ENCODE data around the gene SYT2. TPM values are rescaled to one million over a fixed set of nuclear protein-coding genes. Genes with fewer than 3 reads are reported as not detected.
"Not testable (repeated sequence)": the region's sequence is repeated elsewhere in the genome, so short reads cannot be mapped to it uniquely, and the experiment has no call there.

The SYT2 gene
- polyA plus RNA-seq, 1 of the 3 experiments (the other 2 are of a cell fraction): 0.03 TPM

- H3K27me3 ChIP-seq (ENCODE audit: insufficient read depth): peaks cover 23% of the 10 kb centered on the region; the same call in 1 of the 2 replicates
- H3K4me1 ChIP-seq (ENCODE audit: control insufficient read depth in 1 of 2, insufficient read depth in 2 of 2, low read depth in 1 of 2, low read length in 1 of 2); H3K9me3 ChIP-seq; POLR2A ChIA-PET; CTCF ChIA-PET; DNase-seq; H4K20me1 ChIP-seq (ENCODE audit: insufficient read depth); H3K36me3 ChIP-seq (replicated peaks in 1 of 2; ENCODE audit: control insufficient read depth in 1 of 2, insufficient read depth in 2 of 2, low read length in 1 of 2); H3K4me2 ChIP-seq; H2AFZ ChIP-seq (ENCODE audit: low read depth); H3F3A ChIP-seq (replicated peaks; ENCODE audit: insufficient read depth); H3K27ac ChIP-seq (ENCODE audit: low read depth in 2 of 2, low read length in 1 of 2); H3K9me2 ChIP-seq; H3K79me2 ChIP-seq (ENCODE audit: insufficient read depth); H3K4me3 ChIP-seq (ENCODE audit: low read depth in 2 of 2, low read length in 1 of 2); H3K9ac ChIP-seq: not testable (repeated sequence)
- 25% methylated on average over 1 of the region's 3 CpGs for WGBS (ENCODE audit: low lambda C conversion rate)
Observed at GRCh38 chr1:202636171-202636570, 74.1 kb downstream of the SYT2 start.

- Histone ChIP-seq H3K36me3 (replicated peaks in 1 of 2; ENCODE audit: control insufficient read depth in 1 of 2, insufficient read depth in 2 of 2, low read length in 1 of 2) (no peaks in the 10 kb centered on the region), H3K4me3 (ENCODE audit: low read depth in 2 of 2, low read length in 1 of 2) (no peak overlapping the region), H3K9ac (no peak overlapping the region), H4K20me1 (ENCODE audit: insufficient read depth) (no peaks in the 10 kb centered on the region), H3K27ac (ENCODE audit: low read depth in 2 of 2, low read length in 1 of 2) (no peak overlapping the region), H3K4me2 (no peak overlapping the region), H3F3A (replicated peaks; ENCODE audit: insufficient read depth) (no peaks in the 10 kb centered on the region), H3K4me1 (ENCODE audit: control insufficient read depth in 1 of 2, insufficient read depth in 2 of 2, low read depth in 1 of 2, low read length in 1 of 2) (no peaks in the 10 kb centered on the region; a peak in 1 of 4 replicates), H3K9me3 (no peaks in the 10 kb centered on the region), H3K27me3 (ENCODE audit: insufficient read depth) (no peaks in the 10 kb centered on the region; the same call in 1 of the 2 replicates), H2AFZ (ENCODE audit: low read depth) (no peak overlapping the region), H3K9me2 (no peaks in the 10 kb centered on the region), H3K79me2 (ENCODE audit: insufficient read depth) (no peaks in the 10 kb centered on the region)
- 79% methylated on average over 9 of the region's 10 CpGs for WGBS (ENCODE audit: low lambda C conversion rate)
- ChIA-PET CTCF (interaction anchor here (1.1 to 1.2 kb wide), 2 partner anchors 10 to 288 kb away, joined by 3 read pairs; no protein-coding TSS in a partner anchor), POLR2A (no interaction called here)
- DNase-seq: no peak
- no peak for TF ChIP-seq TAF1 (IDR thresholded peaks at IDR 0.05; ENCODE audit: borderline replicate concordance, low read depth, low read length)
- TF ChIP-seq MXI1 (IDR thresholded peaks at IDR 0.05; ENCODE audit: low read depth, low read length): no peak
- no peak for TF ChIP-seq FOXM1 (IDR thresholded peaks at IDR 0.05; ENCODE audit: low read depth)
- no peak for TF ChIP-seq GABPA (IDR thresholded peaks at IDR 0.05; ENCODE audit: low read depth)
- no peak for TF ChIP-seq YY1 (IDR thresholded peaks at IDR 0.05; ENCODE audit: low read depth)
- no peak for TF ChIP-seq EZH2phosphoT487 (IDR thresholded peaks at IDR 0.05; ENCODE audit: borderline replicate concordance, low read depth)
- no peak for TF ChIP-seq RFX5 (IDR thresholded peaks at IDR 0.05; ENCODE audit: low read length)
- TF ChIP-seq, protein P1, sequence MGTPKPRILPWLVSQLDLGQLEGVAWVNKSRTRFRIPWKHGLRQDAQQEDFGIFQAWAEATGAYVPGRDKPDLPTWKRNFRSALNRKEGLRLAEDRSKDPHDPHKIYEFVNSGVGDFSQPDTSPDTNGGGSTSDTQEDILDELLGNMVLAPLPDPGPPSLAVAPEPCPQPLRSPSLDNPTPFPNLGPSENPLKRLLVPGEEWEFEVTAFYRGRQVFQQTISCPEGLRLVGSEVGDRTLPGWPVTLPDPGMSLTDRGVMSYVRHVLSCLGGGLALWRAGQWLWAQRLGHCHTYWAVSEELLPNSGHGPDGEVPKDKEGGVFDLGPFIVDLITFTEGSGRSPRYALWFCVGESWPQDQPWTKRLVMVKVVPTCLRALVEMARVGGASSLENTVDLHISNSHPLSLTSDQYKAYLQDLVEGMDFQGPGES (IDR thresholded peaks at IDR 0.05; ENCODE audit: low read depth, low read length): no peak
- TF ChIP-seq TEAD4 (IDR thresholded peaks at IDR 0.05; ENCODE audit: borderline replicate concordance, insufficient read depth): no peak
- TF ChIP-seq FOXJ3 (CRISPR knock-in tag; IDR thresholded peaks at IDR 0.05): no peak
- no peak for TF ChIP-seq NRF1 (IDR thresholded peaks at IDR 0.05; ENCODE audit: low read depth, low read length)
Observed at GRCh38 chr1:202632241-202632640, 78.0 kb downstream of the SYT2 start.

All from SK-N-SH (cell line).